ENCODE data around the gene TMEM131L. TPM values are rescaled to one million over a fixed set of nuclear protein-coding genes. Genes with fewer than 3 reads are reported as not detected.
"Not testable (repeated sequence)": the region's sequence is repeated elsewhere in the genome, so short reads cannot be mapped to it uniquely, and the experiment has no call there.

The TMEM131L gene
- total RNA-seq, 1 donor from 2014 or later = 18.6 TPM

DNA sequence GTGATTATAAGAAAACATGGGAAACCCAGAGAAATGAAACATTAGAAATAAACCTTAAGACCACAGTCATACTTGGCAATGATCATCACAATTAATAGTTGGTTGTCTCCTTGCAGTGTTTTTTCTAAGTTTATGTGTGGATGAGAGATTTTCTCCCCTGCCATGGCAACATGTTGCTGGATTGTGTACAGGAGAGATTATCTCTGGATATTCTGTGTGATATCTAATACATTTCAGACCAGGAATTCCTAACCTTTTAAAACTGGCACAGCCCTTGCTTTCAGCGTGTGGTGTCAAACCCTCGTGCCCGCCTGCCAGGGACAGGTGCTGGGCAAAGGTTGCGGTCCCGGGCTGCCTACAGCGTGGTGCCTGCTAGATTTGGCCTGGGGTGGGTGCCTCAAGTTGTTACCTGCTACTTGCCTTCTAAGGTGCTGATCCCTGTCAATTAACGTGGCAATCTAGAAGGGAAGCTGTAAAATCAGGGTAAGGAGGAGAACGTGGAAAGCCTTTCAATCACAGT, 100.5 kb downstream of the TMEM131L start:
- Mint-ChIP-seq H3K4me3 (ENCODE audit: unreplicated experiment) (no peak overlapping the region), H3K27ac (ENCODE audit: unreplicated experiment) (no peak overlapping the region)

DNA sequence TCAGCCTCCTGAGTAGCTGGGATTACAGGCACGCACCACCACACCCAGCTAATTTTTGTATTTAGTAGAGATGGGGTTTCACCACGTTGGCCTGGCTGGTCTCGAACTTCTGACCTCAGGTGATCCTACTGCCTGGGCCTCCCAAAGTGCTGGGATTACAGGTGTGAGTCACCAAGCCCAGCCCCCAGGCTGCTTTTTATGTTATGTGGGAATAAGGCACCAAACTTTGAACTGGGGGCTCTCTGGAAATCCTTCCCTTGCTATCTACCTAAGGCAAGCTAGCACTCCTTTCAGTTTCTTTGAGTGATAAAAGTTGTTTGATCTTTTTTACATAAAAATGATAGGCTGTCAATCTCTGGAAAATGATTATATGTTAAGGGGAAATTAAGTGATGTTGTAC, 101.5 kb downstream of the TMEM131L start:
- H3K9me3 Mint-ChIP-seq (ENCODE audit: unreplicated experiment); H3K27ac Mint-ChIP-seq (ENCODE audit: unreplicated experiment); H3K27me3 Mint-ChIP-seq (ENCODE audit: low read depth, unreplicated experiment); DNase-seq (ENCODE audit: low read depth); H3K4me3 Mint-ChIP-seq (ENCODE audit: unreplicated experiment); H2AFZ ChIP-seq (ENCODE audit: low read depth, low read length); H3K27me3 ChIP-seq (ENCODE audit: insufficient read depth, low read length); H3K4me1 Mint-ChIP-seq (ENCODE audit: low read depth, unreplicated experiment); H3K79me2 ChIP-seq (ENCODE audit: insufficient read depth, low read length); H3K4me1 ChIP-seq (ENCODE audit: insufficient read depth, low read length); H4K20me1 ChIP-seq (ENCODE audit: insufficient read depth, low read length); FAIRE-seq; H3K27ac ChIP-seq (ENCODE audit: low read depth, low read length); H3K4me2 ChIP-seq (ENCODE audit: low read length); H3K36me3 ChIP-seq (ENCODE audit: insufficient read depth, low read length); H3K9me3 ChIP-seq (ENCODE audit: insufficient read depth, low read depth, low read length); H3K4me3 ChIP-seq (ENCODE audit: insufficient read depth, low read depth, low read length); H3K9ac ChIP-seq (ENCODE audit: low read length): not testable (repeated sequence)
- H3K36me3 Mint-ChIP-seq (ENCODE audit: low read depth, unreplicated experiment) = peaks cover 10% of the 10 kb centered on the region

More for the DNA sequence above, 100.5 kb downstream of the TMEM131L start:
- H3K4me1 Mint-ChIP-seq (ENCODE audit: low read depth, unreplicated experiment) = peaks cover 9% of the 10 kb centered on the region
- H4K20me1 ChIP-seq (ENCODE audit: insufficient read depth, low read length) = peaks cover 3% of the 10 kb centered on the region
- DNase-seq (ENCODE audit: low read depth) (no peak), FAIRE-seq (no peak)
- peaks cover 12% of the 10 kb centered on the region for H3K36me3 Mint-ChIP-seq (ENCODE audit: low read depth, unreplicated experiment)
- H3K27me3 Mint-ChIP-seq (ENCODE audit: low read depth, unreplicated experiment) = no peaks in the 10 kb centered on the region
- H3K4me1 ChIP-seq (ENCODE audit: insufficient read depth, low read length) = peaks cover 10% of the 10 kb centered on the region
- H3K9me3 Mint-ChIP-seq (ENCODE audit: unreplicated experiment) = no peaks in the 10 kb centered on the region
- no peak overlapping the region for H3K9ac ChIP-seq (ENCODE audit: low read length)
- no peaks in the 10 kb centered on the region for H3K79me2 ChIP-seq (ENCODE audit: insufficient read depth, low read length)
- no peak overlapping the region for H3K4me3 ChIP-seq (ENCODE audit: insufficient read depth, low read depth, low read length)
- H3K36me3 ChIP-seq (ENCODE audit: insufficient read depth, low read length) = no peaks in the 10 kb centered on the region
- TF ChIP-seq EZH2 (IDR thresholded peaks at IDR 0.05; ENCODE audit: insufficient read depth, low read length) = no peak
- TF ChIP-seq, protein P1, sequence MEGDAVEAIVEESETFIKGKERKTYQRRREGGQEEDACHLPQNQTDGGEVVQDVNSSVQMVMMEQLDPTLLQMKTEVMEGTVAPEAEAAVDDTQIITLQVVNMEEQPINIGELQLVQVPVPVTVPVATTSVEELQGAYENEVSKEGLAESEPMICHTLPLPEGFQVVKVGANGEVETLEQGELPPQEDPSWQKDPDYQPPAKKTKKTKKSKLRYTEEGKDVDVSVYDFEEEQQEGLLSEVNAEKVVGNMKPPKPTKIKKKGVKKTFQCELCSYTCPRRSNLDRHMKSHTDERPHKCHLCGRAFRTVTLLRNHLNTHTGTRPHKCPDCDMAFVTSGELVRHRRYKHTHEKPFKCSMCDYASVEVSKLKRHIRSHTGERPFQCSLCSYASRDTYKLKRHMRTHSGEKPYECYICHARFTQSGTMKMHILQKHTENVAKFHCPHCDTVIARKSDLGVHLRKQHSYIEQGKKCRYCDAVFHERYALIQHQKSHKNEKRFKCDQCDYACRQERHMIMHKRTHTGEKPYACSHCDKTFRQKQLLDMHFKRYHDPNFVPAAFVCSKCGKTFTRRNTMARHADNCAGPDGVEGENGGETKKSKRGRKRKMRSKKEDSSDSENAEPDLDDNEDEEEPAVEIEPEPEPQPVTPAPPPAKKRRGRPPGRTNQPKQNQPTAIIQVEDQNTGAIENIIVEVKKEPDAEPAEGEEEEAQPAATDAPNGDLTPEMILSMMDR (IDR thresholded peaks at IDR 0.05; ENCODE audit: insufficient read depth, low read depth, low read length) = no peak
- H2AFZ ChIP-seq (ENCODE audit: low read depth, low read length) = no peak overlapping the region
- H3K9me3 ChIP-seq (ENCODE audit: insufficient read depth, low read depth, low read length) = no peaks in the 10 kb centered on the region
- no peaks in the 10 kb centered on the region for H3K27me3 ChIP-seq (ENCODE audit: insufficient read depth, low read length)
- H3K4me2 ChIP-seq (ENCODE audit: low read length) = no peak overlapping the region
- H3K27ac ChIP-seq (ENCODE audit: low read depth, low read length) = no peak overlapping the region

DNA sequence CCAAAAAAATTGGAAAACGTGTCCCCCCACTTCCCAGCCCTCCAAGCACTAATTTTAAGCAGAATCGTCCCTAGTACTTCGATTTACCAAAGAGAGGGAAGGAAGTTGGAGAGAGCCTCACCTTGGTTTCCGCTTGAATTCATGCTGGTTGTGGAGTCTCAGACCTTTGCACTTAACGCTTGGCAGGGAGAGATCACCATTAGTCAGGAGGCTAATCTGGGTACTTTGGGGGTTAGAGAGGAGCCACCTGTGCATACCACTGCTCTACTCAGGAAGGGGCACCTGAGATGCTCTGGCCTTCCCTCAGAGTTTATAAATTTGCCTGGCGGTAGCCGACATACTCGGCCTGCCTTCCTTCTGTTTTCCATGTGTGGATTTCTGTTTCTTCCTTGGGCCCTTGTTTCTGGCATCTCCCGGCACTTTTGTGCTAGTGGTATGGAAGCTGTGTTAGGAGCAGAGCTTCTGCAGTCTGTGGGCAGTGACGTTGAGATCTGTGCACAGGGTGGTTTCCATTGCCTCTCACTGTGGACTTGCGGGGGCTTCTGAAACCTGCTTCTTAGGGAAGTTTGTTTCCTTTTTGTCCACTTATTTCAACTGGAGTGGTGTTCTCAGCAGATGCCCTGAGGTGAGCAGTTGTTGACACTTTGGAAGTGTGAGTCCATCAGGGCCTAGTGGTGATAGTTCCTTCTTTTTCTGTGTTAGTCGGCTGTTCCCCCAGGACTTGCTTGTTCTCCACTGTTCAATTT, 104.2 kb downstream of the TMEM131L start:
- H3K4me1 ChIP-seq (ENCODE audit: insufficient read depth, low read length) = no peaks in the 10 kb centered on the region
- Mint-ChIP-seq H3K27me3 (ENCODE audit: low read depth, unreplicated experiment) (no peaks in the 10 kb centered on the region), H3K4me3 (ENCODE audit: unreplicated experiment) (no peak overlapping the region), H3K9me3 (ENCODE audit: unreplicated experiment) (no peaks in the 10 kb centered on the region), H3K36me3 (ENCODE audit: low read depth, unreplicated experiment) (peaks cover 10% of the 10 kb centered on the region), H3K27ac (ENCODE audit: unreplicated experiment) (no peak overlapping the region), H3K4me1 (ENCODE audit: low read depth, unreplicated experiment) (no peaks in the 10 kb centered on the region)
- H3K27ac ChIP-seq (ENCODE audit: low read depth, low read length) = no peak overlapping the region
- no peak overlapping the region for H2AFZ ChIP-seq (ENCODE audit: low read depth, low read length)
- DNase-seq (ENCODE audit: low read depth) (no peak), FAIRE-seq (no peak)
- H3K9me3 ChIP-seq (ENCODE audit: insufficient read depth, low read depth, low read length) = no peaks in the 10 kb centered on the region
- H3K36me3 ChIP-seq (ENCODE audit: insufficient read depth, low read length) = no peaks in the 10 kb centered on the region
- no peaks in the 10 kb centered on the region for H3K27me3 ChIP-seq (ENCODE audit: insufficient read depth, low read length)
- H3K4me2 ChIP-seq (ENCODE audit: low read length) = no peak overlapping the region
- TF ChIP-seq, protein P1 (IDR thresholded peaks at IDR 0.05; ENCODE audit: insufficient read depth, low read depth, low read length) = no peak
- no peak for TF ChIP-seq EZH2 (IDR thresholded peaks at IDR 0.05; ENCODE audit: insufficient read depth, low read length)
- H3K79me2 ChIP-seq (ENCODE audit: insufficient read depth, low read length) = no peaks in the 10 kb centered on the region
- H3K4me3 ChIP-seq (ENCODE audit: insufficient read depth, low read depth, low read length) = no peak overlapping the region
- peaks cover 3% of the 10 kb centered on the region for H4K20me1 ChIP-seq (ENCODE audit: insufficient read depth, low read length)
- no peak overlapping the region for H3K9ac ChIP-seq (ENCODE audit: low read length)

All from astrocyte (in vitro differentiated cells and primary cell).